Measurements from ENCODE around the gene TANGO6.

DNA sequence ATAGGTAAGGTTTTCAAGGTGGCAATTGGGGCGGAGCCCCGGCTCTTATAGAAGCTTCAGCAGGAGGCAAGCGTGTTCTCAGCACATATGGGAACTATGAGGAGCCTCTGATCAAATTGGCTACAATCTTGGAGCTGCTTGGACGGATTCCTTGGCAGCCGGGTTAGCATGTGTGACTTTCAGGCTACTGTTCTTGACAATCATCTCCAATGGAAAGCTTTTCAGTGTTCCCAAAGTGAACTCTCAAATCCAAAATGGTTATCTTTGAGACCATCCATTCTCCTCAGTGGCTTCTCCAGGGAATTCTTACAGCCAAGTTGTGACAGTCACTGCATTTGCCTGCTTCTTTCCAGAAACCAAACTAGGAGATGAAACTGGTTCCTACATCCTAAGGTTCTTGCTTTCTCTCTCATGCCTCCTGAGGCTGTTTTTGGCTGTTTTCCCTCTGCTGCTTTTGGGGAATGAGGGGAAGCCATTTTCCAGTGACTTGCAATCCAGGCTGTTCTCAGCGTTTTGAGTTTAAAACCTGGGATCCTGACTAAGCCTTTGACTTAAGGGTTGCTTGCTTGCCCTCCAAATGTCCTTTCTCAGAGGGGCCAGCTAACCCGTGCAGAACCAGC lies 273.0 kb downstream of the TANGO6 start:
- TF ChIP-seq, protein P1, sequence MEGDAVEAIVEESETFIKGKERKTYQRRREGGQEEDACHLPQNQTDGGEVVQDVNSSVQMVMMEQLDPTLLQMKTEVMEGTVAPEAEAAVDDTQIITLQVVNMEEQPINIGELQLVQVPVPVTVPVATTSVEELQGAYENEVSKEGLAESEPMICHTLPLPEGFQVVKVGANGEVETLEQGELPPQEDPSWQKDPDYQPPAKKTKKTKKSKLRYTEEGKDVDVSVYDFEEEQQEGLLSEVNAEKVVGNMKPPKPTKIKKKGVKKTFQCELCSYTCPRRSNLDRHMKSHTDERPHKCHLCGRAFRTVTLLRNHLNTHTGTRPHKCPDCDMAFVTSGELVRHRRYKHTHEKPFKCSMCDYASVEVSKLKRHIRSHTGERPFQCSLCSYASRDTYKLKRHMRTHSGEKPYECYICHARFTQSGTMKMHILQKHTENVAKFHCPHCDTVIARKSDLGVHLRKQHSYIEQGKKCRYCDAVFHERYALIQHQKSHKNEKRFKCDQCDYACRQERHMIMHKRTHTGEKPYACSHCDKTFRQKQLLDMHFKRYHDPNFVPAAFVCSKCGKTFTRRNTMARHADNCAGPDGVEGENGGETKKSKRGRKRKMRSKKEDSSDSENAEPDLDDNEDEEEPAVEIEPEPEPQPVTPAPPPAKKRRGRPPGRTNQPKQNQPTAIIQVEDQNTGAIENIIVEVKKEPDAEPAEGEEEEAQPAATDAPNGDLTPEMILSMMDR (IDR thresholded peaks at IDR 0.05) = no peak
- no peak for TF ChIP-seq ZFX (IDR thresholded peaks at IDR 0.05; ENCODE audit: borderline replicate concordance)
